CD4-positive, alpha-beta T cell (primary cell): ENCODE measurements around the gene CDC123. TPM values are rescaled to one million over a fixed set of nuclear protein-coding genes. Genes with fewer than 3 reads are reported as not detected.

Experiments used
- ATAC-seq: fragments of 200-7000 bp; cut with Tn5 transposase; one replicate; pipeline ENCODE4 v1.10.0; 2022; ENCODE audit warnings: mild to moderate bottlenecking; ENCODE audit not compliant: poor library complexity
- CTCF ChIA-PET: fragments of 350-600 bp; sonication (Branson Sonifier 250); formaldehyde crosslinking; loops from one replicate; lab custom pipeline; 2021; ENCODE audit warnings: antibody characterized with exemption, inconsistent platforms; lab: Charles Lee
- POLR2A ChIA-PET: fragments of 350-600 bp; sonication (Branson Sonifier 250); formaldehyde crosslinking; loops from one replicate; lab custom pipeline; 2021; ENCODE audit warnings: antibody characterized with exemption, inconsistent platforms; lab: Charles Lee
- DNase-seq, 14 experiments: peaks; one replicate each; pipeline ENCODE4 v3.0.0-alpha.2; 2013 to 2020; ENCODE audit warnings: mixed read lengths in 2 of 14
- H3K27ac ChIP-seq, 2 donors: one replicate each; pipeline versions ENCODE4 v1.5.1 to v1.7.0; 2013; ENCODE audit warnings: low read length in 2 of 2, low read depth in 1 of 2, mild to moderate bottlenecking in 1 of 2
- H3K27me3 ChIP-seq, 2 experiments: 1 replicate in 1 of 2; 2 replicates in 1 of 2; pipeline versions ENCODE4 v1.6.1 to v1.7.0; 2013; ENCODE audit warnings: low read length in 2 of 2, control low read depth in 1 of 2, mild to moderate bottlenecking in 1 of 2, moderate library complexity in 1 of 2; ENCODE audit not compliant: insufficient read depth in 2 of 2, control insufficient read depth in 1 of 2
- H3K36me3 ChIP-seq: one replicate; pipeline ENCODE4 v1.6.1; 2013; ENCODE audit warnings: low read length, control low read depth; ENCODE audit not compliant: insufficient read depth
- H3K4me1 ChIP-seq: one replicate; pipeline ENCODE4 v1.6.1; 2013; ENCODE audit warnings: low read length, control low read depth; ENCODE audit not compliant: insufficient read depth
- H3K4me3 ChIP-seq: one replicate; pipeline ENCODE4 v1.5.1; 2013; ENCODE audit warnings: mild to moderate bottlenecking, low read length, moderate library complexity
- H3K9me3 ChIP-seq, 2 experiments: 1 replicate in 1 of 2; 2 replicates in 1 of 2; pipeline versions ENCODE4 v1.6.1 to v1.7.0; 2013; ENCODE audit warnings: low read length in 2 of 2, mild to moderate bottlenecking in 2 of 2, control low read depth in 1 of 2, moderate library complexity in 1 of 2; ENCODE audit not compliant: control insufficient read depth in 1 of 2, insufficient read depth in 1 of 2
- H3K27ac Mint-ChIP-seq: one replicate; pipeline ENCODE4 v1.8.0; 2020; ENCODE audit warnings: mixed read lengths
- H3K27me3 Mint-ChIP-seq: one replicate; pipeline ENCODE4 v1.8.0; 2021; ENCODE audit warnings: mixed read lengths
- H3K36me3 Mint-ChIP-seq: one replicate; pipeline ENCODE4 v1.8.0; 2021; ENCODE audit warnings: low read depth, mixed read lengths
- H3K4me1 Mint-ChIP-seq: one replicate; pipeline ENCODE4 v1.8.0; 2021; ENCODE audit warnings: low read depth, mixed read lengths
- H3K4me3 Mint-ChIP-seq: one replicate; pipeline ENCODE4 v1.8.0; 2020; ENCODE audit warnings: mild to moderate bottlenecking, mixed read lengths
- H3K9me3 Mint-ChIP-seq: one replicate; pipeline ENCODE4 v1.8.0; 2020; ENCODE audit warnings: mixed read lengths
- intact Hi-C, 2 experiments: fragments of 100-400 bp; cut with DNase I in 1 of 2; cut with micrococcal nuclease in 1 of 2; formaldehyde crosslinking; loops; one replicate each; pipeline versions ENCODE4 v1.15.1 to v1.9.0; 2023 to 2025; cut with DNase I, micrococcal nuclease
- total RNA-seq, 174 experiments: library from RNA in 2 of 174; stranded (reverse) in 2 of 174; gene quantifications; one replicate each; pipeline ENCODE4 v1.2.3 and lab custom pipeline; 2021 to 2026
- TF ChIP-seq, protein P1 (sequence below): fragments of 200-600 bp; IDR thresholded peaks from one replicate; pipeline ENCODE4 v1.8.0; 2022; ENCODE audit warnings: antibody characterized with exemption, mild to moderate bottlenecking

Gene CDC123
- total RNA-seq, 2 experiments from 2014 or later = 34.7 to 40.5 TPM

DNA sequence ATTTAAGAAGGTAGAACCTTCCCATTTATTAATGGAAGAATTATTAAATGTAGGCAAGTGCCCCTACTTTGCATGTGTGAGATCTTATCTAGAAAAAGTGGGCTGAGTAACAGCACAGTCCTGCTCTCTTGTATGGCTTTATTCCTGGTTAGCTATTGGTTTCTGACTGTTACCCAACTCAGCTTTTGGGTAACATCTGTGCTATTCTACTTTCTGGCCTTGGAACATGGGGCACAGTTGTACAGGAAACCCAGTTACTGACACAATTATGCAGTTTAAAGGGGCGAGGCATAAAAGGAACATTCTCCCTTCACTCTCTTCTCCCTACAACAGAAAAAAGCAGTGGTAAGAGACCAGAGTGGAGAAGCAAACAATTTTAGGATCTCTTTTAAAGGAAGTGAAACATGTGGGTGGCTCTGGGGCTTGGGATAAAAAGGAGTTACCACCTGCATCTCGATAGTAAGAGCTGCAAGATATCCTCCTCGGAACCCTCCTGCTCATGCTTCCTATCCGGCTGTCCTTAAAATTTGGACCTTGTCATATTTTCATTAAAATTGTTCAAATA, 16.3 kb upstream of the CDC123 start:
- intact Hi-C loops = loop anchor here in 1 of 2 experiments (2.0 kb wide), 1 partner anchor 15 kb away; the partner anchor contains the start of gene NUDT5
- TF ChIP-seq, protein P1, sequence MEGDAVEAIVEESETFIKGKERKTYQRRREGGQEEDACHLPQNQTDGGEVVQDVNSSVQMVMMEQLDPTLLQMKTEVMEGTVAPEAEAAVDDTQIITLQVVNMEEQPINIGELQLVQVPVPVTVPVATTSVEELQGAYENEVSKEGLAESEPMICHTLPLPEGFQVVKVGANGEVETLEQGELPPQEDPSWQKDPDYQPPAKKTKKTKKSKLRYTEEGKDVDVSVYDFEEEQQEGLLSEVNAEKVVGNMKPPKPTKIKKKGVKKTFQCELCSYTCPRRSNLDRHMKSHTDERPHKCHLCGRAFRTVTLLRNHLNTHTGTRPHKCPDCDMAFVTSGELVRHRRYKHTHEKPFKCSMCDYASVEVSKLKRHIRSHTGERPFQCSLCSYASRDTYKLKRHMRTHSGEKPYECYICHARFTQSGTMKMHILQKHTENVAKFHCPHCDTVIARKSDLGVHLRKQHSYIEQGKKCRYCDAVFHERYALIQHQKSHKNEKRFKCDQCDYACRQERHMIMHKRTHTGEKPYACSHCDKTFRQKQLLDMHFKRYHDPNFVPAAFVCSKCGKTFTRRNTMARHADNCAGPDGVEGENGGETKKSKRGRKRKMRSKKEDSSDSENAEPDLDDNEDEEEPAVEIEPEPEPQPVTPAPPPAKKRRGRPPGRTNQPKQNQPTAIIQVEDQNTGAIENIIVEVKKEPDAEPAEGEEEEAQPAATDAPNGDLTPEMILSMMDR = no peak
- peak overlapping the region; percentile 92 for H3K27ac Mint-ChIP-seq
- H3K27ac ChIP-seq = no peak overlapping the region
- ChIA-PET POLR2A (interaction anchor here (0.9 to 2.4 kb wide), 2 partner anchors 16 kb away, joined by 6 to 13 read pairs; partner anchors contain the start of genes CDC123 and NUDT5), CTCF (no interaction called here)
- H3K4me3 ChIP-seq = no peak overlapping the region
- peaks cover 15% of the 10 kb centered on the region for H3K4me1 Mint-ChIP-seq
- DNase-seq (no peak), ATAC-seq (no peak)
- peaks cover 73% of the 10 kb centered on the region for H3K36me3 Mint-ChIP-seq
- H3K27me3 Mint-ChIP-seq = no peaks in the 10 kb centered on the region
- H3K9me3 ChIP-seq = no peaks in the 10 kb centered on the region
- no peaks in the 10 kb centered on the region for H3K9me3 Mint-ChIP-seq
- H3K4me3 Mint-ChIP-seq = no peak overlapping the region
- peaks cover 22% of the 10 kb centered on the region for H3K4me1 ChIP-seq
- H3K27me3 ChIP-seq = no peaks in the 10 kb centered on the region
- H3K36me3 ChIP-seq = peaks cover 34% of the 10 kb centered on the region

GRCh38 chr10:12180221-12180974, 15.6 kb upstream of the CDC123 start:
- H3K27ac ChIP-seq = peak overlapping the region in 1 of 2 donors; percentile 56
- POLR2A ChIA-PET = interaction anchor here (2.4 kb wide), 1 partner anchor 15 kb away, joined by 13 read pairs; the partner anchor contains the start of genes CDC123 and NUDT5

More at GRCh38 chr10:12180221-12180974, 15.6 kb upstream of the CDC123 start:
- H3K4me1 Mint-ChIP-seq = peaks cover 15% of the 10 kb centered on the region
- TF ChIP-seq, protein P1 = no peak
- no peak overlapping the region for H3K4me3 ChIP-seq
- peaks cover 37% of the 10 kb centered on the region for H3K36me3 ChIP-seq
- no peaks in the 10 kb centered on the region for H3K9me3 ChIP-seq
- DNase-seq (no peak), ATAC-seq (no peak)
- CTCF ChIA-PET = no interaction called here
- peaks cover 77% of the 10 kb centered on the region for H3K36me3 Mint-ChIP-seq
- no peaks in the 10 kb centered on the region for H3K9me3 Mint-ChIP-seq
- H3K27me3 Mint-ChIP-seq = no peaks in the 10 kb centered on the region
- H3K27me3 ChIP-seq = no peaks in the 10 kb centered on the region
- peaks cover 22% of the 10 kb centered on the region for H3K4me1 ChIP-seq
- peak overlapping the region; percentile 92 for H3K27ac Mint-ChIP-seq
- H3K4me3 Mint-ChIP-seq = no peak overlapping the region
- intact Hi-C loops = loop anchor here in 1 of 2 experiments (2.0 kb wide), 1 partner anchor 14 kb away; the partner anchor contains the start of gene NUDT5
